Tibial nerve (tissue), 3 donors: Measurements from ENCODE around the gene ZSWIM6.

ENCODE experiments used
- POLR2A ChIP-seq, 2 donors: fragments of 450-650 bp; IDR thresholded peaks; one replicate each; pipeline ENCODE4 v1.6.1; 2017; ENCODE audit warnings: antibody characterized with exemption in 2 of 2, mild to moderate bottlenecking in 2 of 2, moderate library complexity in 2 of 2
- TF ChIP-seq, protein P1 (sequence below), 5 experiments: fragments of 200-600 bp in 3 of 5; fragments of 450-650 bp in 2 of 5; sonication (generic) in 3 of 5; IDR thresholded peaks; one replicate each; pipeline ENCODE4 v1.5.1; 2016 to 2019; ENCODE audit warnings: antibody characterized with exemption in 5 of 5, mild to moderate bottlenecking in 3 of 5, moderate library complexity in 2 of 5

GRCh38 chr5:61461926-61462325 is 129.9 kb downstream of the ZSWIM6 start:
- TF ChIP-seq POLR2A (IDR thresholded peaks at IDR 0.05): no peak
- TF ChIP-seq, protein P1, sequence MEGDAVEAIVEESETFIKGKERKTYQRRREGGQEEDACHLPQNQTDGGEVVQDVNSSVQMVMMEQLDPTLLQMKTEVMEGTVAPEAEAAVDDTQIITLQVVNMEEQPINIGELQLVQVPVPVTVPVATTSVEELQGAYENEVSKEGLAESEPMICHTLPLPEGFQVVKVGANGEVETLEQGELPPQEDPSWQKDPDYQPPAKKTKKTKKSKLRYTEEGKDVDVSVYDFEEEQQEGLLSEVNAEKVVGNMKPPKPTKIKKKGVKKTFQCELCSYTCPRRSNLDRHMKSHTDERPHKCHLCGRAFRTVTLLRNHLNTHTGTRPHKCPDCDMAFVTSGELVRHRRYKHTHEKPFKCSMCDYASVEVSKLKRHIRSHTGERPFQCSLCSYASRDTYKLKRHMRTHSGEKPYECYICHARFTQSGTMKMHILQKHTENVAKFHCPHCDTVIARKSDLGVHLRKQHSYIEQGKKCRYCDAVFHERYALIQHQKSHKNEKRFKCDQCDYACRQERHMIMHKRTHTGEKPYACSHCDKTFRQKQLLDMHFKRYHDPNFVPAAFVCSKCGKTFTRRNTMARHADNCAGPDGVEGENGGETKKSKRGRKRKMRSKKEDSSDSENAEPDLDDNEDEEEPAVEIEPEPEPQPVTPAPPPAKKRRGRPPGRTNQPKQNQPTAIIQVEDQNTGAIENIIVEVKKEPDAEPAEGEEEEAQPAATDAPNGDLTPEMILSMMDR (IDR thresholded peaks at IDR 0.05): no peak
